Measurements from ENCODE around the gene PDGFC. TPM values are rescaled to one million over a fixed set of nuclear protein-coding genes. Genes with fewer than 3 reads are reported as not detected.

Gene PDGFC
- total and polyA plus RNA-seq, 9 donors = 18.6 to 58.0 (median 36.2) TPM

DNA sequence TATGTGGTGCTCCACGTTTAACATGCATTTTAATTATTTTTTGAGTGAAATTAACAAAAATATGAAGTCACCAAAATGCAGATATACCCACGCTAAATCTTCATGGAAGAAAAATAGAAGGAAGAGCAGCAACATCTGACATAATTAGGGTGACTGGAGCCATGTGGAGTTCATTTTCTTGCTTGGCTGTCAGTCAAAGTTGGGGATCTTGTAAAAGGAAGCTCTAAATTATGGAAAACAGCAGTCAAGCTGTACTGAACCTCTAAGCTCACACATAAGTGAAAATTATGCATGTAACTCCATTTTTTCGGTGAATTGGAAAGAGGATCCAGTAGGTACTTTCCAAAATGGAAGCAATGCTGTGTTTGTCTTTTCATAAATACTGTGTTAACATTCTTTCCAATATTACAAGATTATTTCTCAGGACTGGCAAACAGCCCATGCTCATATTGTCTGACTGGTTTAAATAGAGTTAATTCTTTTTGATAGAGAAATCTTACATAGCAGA is 9.7 kb upstream of the PDGFC start:
- Histone ChIP-seq H3K27ac (no peak overlapping the region), H3K27me3 (no peaks in the 10 kb centered on the region), H3K36me3 (no peaks in the 10 kb centered on the region), H3K9me3 (no peaks in the 10 kb centered on the region), H3K4me3 (no peak overlapping the region), H3K4me1 (ENCODE audit: insufficient read depth) (peaks cover under 1% of the 10 kb centered on the region)
- 76 to 80% (median 78%) methylated on average over 3 of the region's 3 CpGs for WGBS, 3 donors
- no peak for TF ChIP-seq EP300 (IDR thresholded peaks at IDR 0.05)
- no peak for TF ChIP-seq POLR2A (IDR thresholded peaks at IDR 0.05)
- TF ChIP-seq, protein P1, sequence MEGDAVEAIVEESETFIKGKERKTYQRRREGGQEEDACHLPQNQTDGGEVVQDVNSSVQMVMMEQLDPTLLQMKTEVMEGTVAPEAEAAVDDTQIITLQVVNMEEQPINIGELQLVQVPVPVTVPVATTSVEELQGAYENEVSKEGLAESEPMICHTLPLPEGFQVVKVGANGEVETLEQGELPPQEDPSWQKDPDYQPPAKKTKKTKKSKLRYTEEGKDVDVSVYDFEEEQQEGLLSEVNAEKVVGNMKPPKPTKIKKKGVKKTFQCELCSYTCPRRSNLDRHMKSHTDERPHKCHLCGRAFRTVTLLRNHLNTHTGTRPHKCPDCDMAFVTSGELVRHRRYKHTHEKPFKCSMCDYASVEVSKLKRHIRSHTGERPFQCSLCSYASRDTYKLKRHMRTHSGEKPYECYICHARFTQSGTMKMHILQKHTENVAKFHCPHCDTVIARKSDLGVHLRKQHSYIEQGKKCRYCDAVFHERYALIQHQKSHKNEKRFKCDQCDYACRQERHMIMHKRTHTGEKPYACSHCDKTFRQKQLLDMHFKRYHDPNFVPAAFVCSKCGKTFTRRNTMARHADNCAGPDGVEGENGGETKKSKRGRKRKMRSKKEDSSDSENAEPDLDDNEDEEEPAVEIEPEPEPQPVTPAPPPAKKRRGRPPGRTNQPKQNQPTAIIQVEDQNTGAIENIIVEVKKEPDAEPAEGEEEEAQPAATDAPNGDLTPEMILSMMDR (IDR thresholded peaks at IDR 0.05) = no peak
- intact Hi-C loops (cut with DNase I) = no loop called here
- no peak for DNase-seq

DNA sequence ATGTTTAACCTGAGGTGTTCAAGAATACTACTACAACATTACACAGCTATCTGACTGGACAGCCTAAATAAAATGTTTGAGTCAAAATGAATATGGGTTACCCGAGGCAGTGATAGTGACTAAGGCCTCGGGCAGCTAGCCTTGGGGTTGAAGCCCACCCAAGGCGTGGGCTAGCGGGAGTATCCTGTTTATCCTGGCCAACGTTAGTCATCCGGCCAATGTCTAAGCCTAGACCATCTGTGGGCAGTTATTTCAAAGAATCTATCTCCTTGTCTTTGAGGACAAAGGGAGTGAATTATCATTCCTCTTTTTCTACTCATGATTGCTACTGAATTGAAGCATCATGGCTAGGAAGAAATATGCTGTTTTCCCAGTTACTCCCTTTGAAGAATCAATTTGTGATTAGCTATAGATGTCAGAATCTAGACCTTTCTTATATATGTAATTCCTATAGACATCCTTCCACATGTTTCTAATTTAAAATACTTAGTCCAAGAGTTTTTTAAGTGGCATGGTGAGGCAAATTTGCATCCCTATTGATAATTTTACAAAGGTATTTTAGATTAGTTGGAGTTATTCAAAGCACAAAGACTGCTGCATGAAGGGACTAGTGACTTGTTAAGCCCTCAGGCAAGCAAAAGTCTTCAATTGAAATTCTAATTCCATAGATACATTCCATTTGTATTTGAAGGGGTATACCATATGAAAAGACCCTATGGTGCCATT is 6.0 kb upstream of the PDGFC start:
- WGBS, 3 donors = 17 to 21% (median 20%) methylated on average over 6 of the region's 6 CpGs

DNA sequence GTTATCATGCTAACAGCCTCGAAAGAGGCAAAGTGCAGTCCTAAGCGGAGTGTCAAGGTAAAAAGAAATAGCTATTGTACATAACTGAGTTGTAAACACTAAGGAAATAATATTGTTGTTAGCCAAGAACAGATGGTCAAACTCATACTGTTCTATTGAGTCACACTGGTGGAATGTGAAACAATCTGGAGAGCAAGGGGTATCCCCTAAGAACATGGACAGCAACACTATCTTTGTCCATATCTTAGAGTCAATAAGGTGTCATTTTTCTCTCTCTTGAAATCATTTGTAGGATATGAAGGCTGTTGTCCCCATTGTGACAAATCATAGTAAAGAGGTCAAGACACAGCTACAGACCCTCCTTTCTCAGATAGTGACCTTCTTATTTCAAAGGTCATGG is 4.5 kb upstream of the PDGFC start:
- H3K36me3 ChIP-seq = no peaks in the 10 kb centered on the region
- H3K27ac ChIP-seq = no peak overlapping the region
- no peak overlapping the region for H3K4me3 ChIP-seq
- DNase-seq = no peak
- 16 to 33% (median 19%) methylated on average over 2 of the region's 2 CpGs for WGBS, 3 donors
- H3K4me1 ChIP-seq (ENCODE audit: insufficient read depth) = peaks cover 8% of the 10 kb centered on the region
- no peaks in the 10 kb centered on the region for H3K27me3 ChIP-seq
- TF ChIP-seq EP300 (IDR thresholded peaks at IDR 0.05) = no peak
- no peak for TF ChIP-seq POLR2A (IDR thresholded peaks at IDR 0.05)
- TF ChIP-seq, protein P1 (IDR thresholded peaks at IDR 0.05) = no peak
- H3K9me3 ChIP-seq = no peaks in the 10 kb centered on the region
- intact Hi-C loops (cut with DNase I) = loop anchor here in 1 of 4 donors (10.0 kb wide), 2 partner anchors 69 to 211 kb away; no protein-coding TSS in a partner anchor

More for the DNA sequence above, 6.0 kb upstream of the PDGFC start:
- no peaks in the 10 kb centered on the region for H3K27me3 ChIP-seq
- no peak overlapping the region for H3K4me3 ChIP-seq
- H3K4me1 ChIP-seq (ENCODE audit: insufficient read depth) = peaks cover 8% of the 10 kb centered on the region
- TF ChIP-seq EP300 (IDR thresholded peaks at IDR 0.05) (no peak), POLR2A (IDR thresholded peaks at IDR 0.05) (no peak)
- TF ChIP-seq, protein P1 (IDR thresholded peaks at IDR 0.05) = no peak
- intact Hi-C loops (cut with DNase I) = loop anchor here in 1 of 4 donors (10.0 kb wide), 2 partner anchors 67 to 213 kb away; no protein-coding TSS in a partner anchor
- H3K27ac ChIP-seq = no peak overlapping the region
- DNase-seq = peak in 2 of 5 donors; percentile 26 to 40
- no peaks in the 10 kb centered on the region for H3K36me3 ChIP-seq
- no peaks in the 10 kb centered on the region for H3K9me3 ChIP-seq

DNA sequence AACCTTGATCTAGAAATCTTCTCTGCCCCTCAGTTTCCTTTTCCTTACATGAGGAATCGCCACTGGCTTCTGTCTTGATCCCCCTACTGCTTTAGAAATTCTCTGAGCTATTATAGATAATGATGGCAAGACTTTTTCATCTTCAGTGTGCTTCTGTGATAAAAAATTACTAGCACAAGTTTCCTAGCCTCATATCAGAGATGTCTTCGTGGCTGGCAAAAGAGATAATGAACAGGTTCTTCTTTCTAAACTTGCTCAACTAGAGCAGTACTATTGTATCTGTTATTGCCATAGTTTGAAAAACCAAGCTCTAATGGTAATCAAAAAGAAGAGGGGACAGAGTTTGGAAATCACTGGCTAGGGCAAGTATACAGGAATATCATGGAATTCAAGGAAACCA is 4.1 kb upstream of the PDGFC start:
- intact Hi-C loops (cut with DNase I) = loop anchor here in 1 of 4 donors (10.0 kb wide), 2 partner anchors 69 to 211 kb away; no protein-coding TSS in a partner anchor
- H3K27ac ChIP-seq = no peak overlapping the region
- H3K4me3 ChIP-seq = no peak overlapping the region
- TF ChIP-seq POLR2A (IDR thresholded peaks at IDR 0.05) (no peak), EP300 (IDR thresholded peaks at IDR 0.05) (no peak)
- TF ChIP-seq, protein P1 (IDR thresholded peaks at IDR 0.05) = no peak
- no peak for DNase-seq
- 44 to 72% (median 50%) methylated on average over 2 of the region's 2 CpGs for WGBS, 3 donors
- H3K4me1 ChIP-seq (ENCODE audit: insufficient read depth) = peaks cover 8% of the 10 kb centered on the region
- no peaks in the 10 kb centered on the region for H3K36me3 ChIP-seq
- H3K9me3 ChIP-seq = no peaks in the 10 kb centered on the region
- no peaks in the 10 kb centered on the region for H3K27me3 ChIP-seq
